HG03097 (cell line): ENCODE data around the gene KIF25.
"Not testable (repeated sequence)": the region's sequence is repeated elsewhere in the genome, so short reads cannot be mapped to it uniquely, and the experiment has no call there.

ENCODE experiments used
- ATAC-seq: cut with Tn5 transposase; IDR thresholded peaks from one replicate; pipeline ENCODE4 v1.9.1; 2021; ENCODE audit not compliant: unreplicated experiment, low FRiP score

The KIF25 gene

GRCh38 chr6:167993169-167993568, 4.3 kb upstream of the KIF25 start:
- no peak for ATAC-seq

GRCh38 chr6:167993831-167994230, 3.6 kb upstream of the KIF25 start:
- ATAC-seq = no peak

- no peak for ATAC-seq
Observed at GRCh38 chr6:167995302-167995701, 2.2 kb upstream of the KIF25 start.

- ATAC-seq = no peak
Observed at GRCh38 chr6:167995731-167996151, 1.7 kb upstream of the KIF25 start.

GRCh38 chr6:167996424-167997199, 859 bp upstream of the KIF25 start:
- ATAC-seq = no peak

GRCh38 chr6:167998215-167998614, 744 bp downstream of the KIF25 start:
- no peak for ATAC-seq

GRCh38 chr6:168000198-168001028, 2.9 kb downstream of the KIF25 start:
- ATAC-seq = no peak

GRCh38 chr6:168001029-168001332, 3.5 kb downstream of the KIF25 start:
- no peak for ATAC-seq

- not testable (repeated sequence) for ATAC-seq
Observed at GRCh38 chr6:168001514-168001913, 4.0 kb downstream of the KIF25 start.

GRCh38 chr6:168002804-168003203, 5.3 kb downstream of the KIF25 start:
- ATAC-seq = no peak

GRCh38 chr6:168004023-168004422, 6.6 kb downstream of the KIF25 start:
- no peak for ATAC-seq

GRCh38 chr6:168004945-168005344, 7.5 kb downstream of the KIF25 start:
- ATAC-seq = no peak

- no peak for ATAC-seq
Observed at GRCh38 chr6:168005796-168006195, 8.3 kb downstream of the KIF25 start.

- ATAC-seq = no peak
Observed at GRCh38 chr6:168007592-168008338, 10.3 kb downstream of the KIF25 start.

GRCh38 chr6:168009331-168009730, 11.9 kb downstream of the KIF25 start:
- ATAC-seq = no peak

- ATAC-seq = no peak
Observed at GRCh38 chr6:168011291-168011690, 13.8 kb downstream of the KIF25 start.

GRCh38 chr6:168012431-168013249, 15.2 kb downstream of the KIF25 start:
- no peak for ATAC-seq

GRCh38 chr6:168013250-168013915, 15.9 kb downstream of the KIF25 start:
- ATAC-seq = no peak

GRCh38 chr6:168014428-168014827, 17.0 kb downstream of the KIF25 start:
- no peak for ATAC-seq

- no peak for ATAC-seq
Observed at GRCh38 chr6:168015009-168015408, 17.5 kb downstream of the KIF25 start.
